Progenitor cell of endocrine pancreas (in vitro differentiated cells): ENCODE measurements around the gene TTLL8. TPM values are rescaled to one million over a fixed set of nuclear protein-coding genes. Genes with fewer than 3 reads are reported as not detected.
A peak's percentile ranks its signal among the peaks of the same experiment; 100 is the strongest.

ENCODE experiments used
- DNase-seq: peaks from one replicate; pipeline ENCODE4 v3.0.0; 2021; ENCODE audit warnings: low spot score; ENCODE audit not compliant: unreplicated experiment
- H3K27ac Mint-ChIP-seq: 2 replicates; pipeline ENCODE4 v1.8.0; 2021; ENCODE audit warnings: mild to moderate bottlenecking, moderate library complexity, mixed read lengths
- H3K27me3 Mint-ChIP-seq: 2 replicates; pipeline ENCODE4 v1.8.0; 2021; ENCODE audit warnings: mixed read lengths
- H3K36me3 Mint-ChIP-seq: 2 replicates; pipeline ENCODE4 v1.8.0; 2022; ENCODE audit warnings: mixed read lengths; ENCODE audit not compliant: insufficient read depth
- H3K4me1 Mint-ChIP-seq: 2 replicates; pipeline ENCODE4 v1.8.0; 2021; ENCODE audit warnings: low read depth, mixed read lengths
- H3K4me3 Mint-ChIP-seq: 2 replicates; pipeline ENCODE4 v1.8.0; 2021; ENCODE audit warnings: low read depth, mild to moderate bottlenecking, moderate library complexity, mixed read lengths
- H3K9me3 Mint-ChIP-seq: 2 replicates; pipeline ENCODE4 v1.8.0; 2021; ENCODE audit warnings: low read depth, mixed read lengths
- total RNA-seq: library from RNA; stranded (reverse); gene quantifications from 2 replicates; pipeline ENCODE4 v1.2.1, GENCODE V29; 2021
- TF ChIP-seq, protein P1 (sequence below): fragments of 200-600 bp; sonication (generic); IDR thresholded peaks from one replicate; pipeline ENCODE4 v1.5.0; 2021; ENCODE audit warnings: antibody characterized with exemption, mild to moderate bottlenecking; ENCODE audit not compliant: unreplicated experiment

TTLL8 gene
- total RNA-seq, 1 donor from 2014 or later = not detected

DNA sequence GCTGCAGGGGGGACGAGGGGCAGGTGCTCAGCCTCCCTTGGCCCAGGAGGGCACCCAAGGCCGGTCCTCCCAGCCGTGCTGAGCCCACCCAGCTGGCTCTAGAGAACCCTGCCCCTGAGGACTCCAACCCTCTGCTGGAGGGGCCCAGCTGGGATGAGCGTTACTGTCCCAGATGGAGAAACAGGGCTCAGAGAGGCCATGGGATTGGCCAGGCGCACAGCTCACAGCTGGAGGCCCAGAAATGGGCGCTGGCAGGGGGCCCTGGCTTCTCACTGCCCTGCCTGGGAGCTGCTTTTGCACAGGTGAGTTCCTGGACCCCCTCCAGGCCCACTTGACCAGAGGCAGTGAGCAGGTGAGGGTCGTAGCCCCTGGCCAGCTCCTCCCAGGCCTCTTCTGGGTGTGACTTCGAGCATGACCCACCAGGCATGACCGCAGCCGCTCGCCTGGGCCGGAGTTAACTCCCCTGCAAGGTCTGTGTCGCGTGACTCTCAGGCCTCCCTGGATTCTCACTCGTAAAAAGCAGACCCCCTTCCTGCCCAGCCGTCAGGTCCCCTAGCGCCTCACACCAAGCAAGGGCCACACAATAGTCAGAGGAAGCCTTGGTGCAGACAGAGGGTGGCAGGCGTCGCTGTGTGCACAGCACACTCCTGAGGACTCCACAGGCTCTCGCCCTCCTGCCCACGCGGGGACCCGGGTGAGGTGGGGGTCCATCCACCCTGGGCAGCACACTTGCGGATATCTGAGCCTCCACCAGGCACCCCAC lies 25.8 kb downstream of the TTLL8 start:
- peaks cover 5% of the 10 kb centered on the region for H3K27me3 Mint-ChIP-seq
- DNase-seq = no peak
- no peaks in the 10 kb centered on the region for H3K36me3 Mint-ChIP-seq
- TF ChIP-seq, protein P1, sequence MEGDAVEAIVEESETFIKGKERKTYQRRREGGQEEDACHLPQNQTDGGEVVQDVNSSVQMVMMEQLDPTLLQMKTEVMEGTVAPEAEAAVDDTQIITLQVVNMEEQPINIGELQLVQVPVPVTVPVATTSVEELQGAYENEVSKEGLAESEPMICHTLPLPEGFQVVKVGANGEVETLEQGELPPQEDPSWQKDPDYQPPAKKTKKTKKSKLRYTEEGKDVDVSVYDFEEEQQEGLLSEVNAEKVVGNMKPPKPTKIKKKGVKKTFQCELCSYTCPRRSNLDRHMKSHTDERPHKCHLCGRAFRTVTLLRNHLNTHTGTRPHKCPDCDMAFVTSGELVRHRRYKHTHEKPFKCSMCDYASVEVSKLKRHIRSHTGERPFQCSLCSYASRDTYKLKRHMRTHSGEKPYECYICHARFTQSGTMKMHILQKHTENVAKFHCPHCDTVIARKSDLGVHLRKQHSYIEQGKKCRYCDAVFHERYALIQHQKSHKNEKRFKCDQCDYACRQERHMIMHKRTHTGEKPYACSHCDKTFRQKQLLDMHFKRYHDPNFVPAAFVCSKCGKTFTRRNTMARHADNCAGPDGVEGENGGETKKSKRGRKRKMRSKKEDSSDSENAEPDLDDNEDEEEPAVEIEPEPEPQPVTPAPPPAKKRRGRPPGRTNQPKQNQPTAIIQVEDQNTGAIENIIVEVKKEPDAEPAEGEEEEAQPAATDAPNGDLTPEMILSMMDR = no peak
- no peak overlapping the region for H3K4me3 Mint-ChIP-seq
- H3K27ac Mint-ChIP-seq = no peak overlapping the region
- no peaks in the 10 kb centered on the region for H3K4me1 Mint-ChIP-seq
- H3K9me3 Mint-ChIP-seq = no peaks in the 10 kb centered on the region

DNA sequence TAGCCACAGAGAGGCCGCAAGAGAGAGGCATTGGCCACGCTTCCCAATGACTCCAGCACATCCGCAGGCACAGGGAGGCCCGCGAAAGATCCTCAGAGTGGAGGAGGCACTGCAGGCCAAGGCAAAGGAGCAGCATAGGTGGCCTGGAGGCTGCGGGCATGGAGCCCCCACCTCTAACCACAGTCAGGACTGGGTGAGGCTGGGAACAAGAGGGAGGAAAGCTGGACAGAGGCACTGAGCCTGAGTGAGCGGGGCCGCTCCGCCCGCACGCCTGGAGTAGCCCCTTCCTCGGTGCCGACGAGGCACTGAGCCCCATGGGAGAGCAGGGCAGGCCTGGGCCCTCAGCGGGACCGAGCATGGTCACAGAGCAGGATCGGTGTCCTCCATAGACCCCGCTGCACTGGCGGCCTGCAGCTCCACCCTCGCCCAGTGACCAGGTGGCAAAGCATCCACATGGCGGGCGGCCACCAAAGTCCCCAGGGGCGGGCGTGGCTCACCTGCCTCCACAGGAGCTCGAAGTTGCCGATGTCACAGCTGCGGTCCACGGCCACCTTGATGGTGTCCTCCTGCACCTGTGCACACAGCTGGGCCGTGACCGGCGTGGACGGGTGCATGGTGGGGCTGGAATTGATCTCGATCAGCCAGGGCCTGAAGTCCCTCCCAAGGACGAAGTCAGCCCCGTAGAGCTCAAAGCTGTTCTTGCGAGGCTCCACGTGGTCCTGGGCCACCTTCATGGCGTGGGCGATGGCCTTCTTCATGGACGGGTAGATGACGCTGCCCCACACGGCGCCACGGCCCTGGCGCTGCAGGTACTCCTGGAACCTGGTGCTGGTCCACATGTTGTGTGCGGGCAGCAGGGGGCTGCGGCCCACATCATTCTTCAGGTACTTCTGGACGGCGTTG lies 26.7 kb downstream of the TTLL8 start:
- H3K9me3 Mint-ChIP-seq = no peaks in the 10 kb centered on the region
- peaks cover 7% of the 10 kb centered on the region for H3K27me3 Mint-ChIP-seq
- H3K36me3 Mint-ChIP-seq = no peaks in the 10 kb centered on the region
- H3K4me3 Mint-ChIP-seq = no peak overlapping the region
- H3K27ac Mint-ChIP-seq = no peak overlapping the region
- TF ChIP-seq, protein P1 = no peak
- H3K4me1 Mint-ChIP-seq = no peaks in the 10 kb centered on the region
- no peak for DNase-seq

DNA sequence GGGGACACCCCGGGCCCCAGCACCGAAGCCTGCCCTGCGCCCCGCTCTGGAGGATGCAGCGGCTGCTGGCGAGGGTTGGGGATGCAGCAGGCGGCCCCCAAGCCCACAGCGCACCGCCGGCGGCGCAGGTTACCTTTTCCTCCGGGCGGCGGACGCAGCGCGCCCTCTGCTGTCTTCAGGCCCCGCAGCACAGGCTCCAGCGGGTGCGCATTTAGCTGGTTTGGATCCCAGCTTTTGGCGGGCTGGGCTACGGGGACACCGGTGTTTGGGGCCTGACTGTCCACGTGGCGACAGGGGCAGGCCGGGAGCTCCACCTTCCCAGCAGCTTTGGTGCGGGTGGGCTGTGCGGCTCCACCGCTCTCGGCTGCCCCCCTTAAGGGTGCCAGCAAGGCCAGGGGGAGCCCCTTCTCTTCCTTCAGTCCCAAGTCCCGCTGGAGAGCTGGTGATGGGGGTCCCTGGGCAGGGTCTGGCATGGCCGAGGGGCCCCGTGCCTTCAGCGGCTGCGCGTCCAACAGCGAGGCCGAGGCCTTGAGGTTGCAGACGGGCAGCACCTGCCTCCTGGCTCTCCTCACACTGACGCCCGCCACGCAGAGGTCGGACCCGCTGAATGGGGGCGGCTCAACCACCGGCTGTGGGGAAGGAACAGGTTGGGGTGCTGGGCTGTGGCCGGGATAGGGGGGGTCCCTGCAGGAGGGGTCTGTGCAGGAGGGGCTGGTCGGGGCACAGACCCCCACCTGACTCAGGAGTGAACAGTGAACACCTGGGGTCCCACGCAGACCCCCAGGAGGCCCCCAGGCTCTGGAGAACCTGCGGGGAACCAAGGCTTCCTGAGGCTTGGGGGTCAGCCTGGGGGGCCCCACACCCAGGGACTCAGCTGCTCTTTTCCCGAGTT lies 27.6 kb downstream of the TTLL8 start:
- Mint-ChIP-seq H3K36me3 (no peaks in the 10 kb centered on the region), H3K27ac (no peak overlapping the region), H3K4me3 (no peak overlapping the region), H3K4me1 (no peaks in the 10 kb centered on the region), H3K9me3 (no peaks in the 10 kb centered on the region), H3K27me3 (peaks cover 10% of the 10 kb centered on the region)
- TF ChIP-seq, protein P1 = peak; percentile 91
- peak; percentile 66 for DNase-seq

DNA sequence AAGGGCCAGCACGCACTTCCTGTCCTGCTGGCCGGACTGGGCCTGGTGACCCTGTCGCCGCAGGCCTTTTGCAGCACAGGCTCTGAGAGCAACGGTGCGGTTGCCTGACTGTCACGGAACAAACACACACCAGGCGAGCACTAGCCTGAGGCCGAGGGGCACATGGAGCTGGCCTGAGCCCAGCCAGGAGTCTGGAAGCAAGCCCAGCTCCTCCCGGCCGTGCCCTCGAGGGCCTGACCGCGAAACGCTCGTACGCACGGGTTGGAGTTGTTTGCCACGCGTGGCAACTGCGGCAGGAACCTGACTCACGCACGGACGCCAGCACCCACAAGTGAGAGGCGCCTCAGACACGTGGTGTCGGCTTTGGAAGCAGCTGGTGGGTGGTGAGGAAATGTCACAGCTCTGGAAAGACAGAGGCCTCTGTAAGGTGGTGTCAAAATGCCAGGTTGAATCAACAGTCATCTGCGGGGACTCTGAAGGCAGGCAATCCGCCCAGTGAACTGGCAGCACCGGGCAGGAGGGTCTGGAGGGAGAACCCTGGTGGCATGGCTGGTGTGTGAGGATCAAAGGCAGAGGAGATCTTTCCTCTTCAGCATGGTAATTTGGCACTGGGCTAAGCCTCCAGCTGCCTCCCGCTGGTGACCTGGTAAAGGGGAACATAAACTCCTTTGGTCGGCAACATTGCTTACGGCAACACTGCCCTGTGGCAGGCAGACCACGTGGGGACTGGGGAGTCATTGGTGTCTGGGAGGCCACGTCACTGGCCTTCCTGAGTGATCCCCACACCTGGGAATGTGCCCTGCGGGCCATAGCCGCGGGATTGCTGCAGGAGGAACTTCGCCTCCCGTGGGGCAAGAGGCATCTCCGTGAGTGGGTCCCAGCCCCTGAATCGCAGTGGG lies 30.2 kb downstream of the TTLL8 start:
- Mint-ChIP-seq H3K4me1 (no peaks in the 10 kb centered on the region), H3K4me3 (no peak overlapping the region), H3K27ac (no peak overlapping the region), H3K27me3 (peaks cover 19% of the 10 kb centered on the region), H3K9me3 (no peaks in the 10 kb centered on the region), H3K36me3 (no peaks in the 10 kb centered on the region)
- TF ChIP-seq, protein P1 = no peak
- DNase-seq = no peak
